Vagina (tissue), 2 donors: ENCODE measurements around the gene SHC1.

Experiments used
- POLR2A ChIP-seq, 2 donors: fragments of 450-650 bp; IDR thresholded peaks; one replicate each; pipeline ENCODE4 v1.6.1; 2017; ENCODE audit warnings: antibody characterized with exemption in 2 of 2, mild to moderate bottlenecking in 2 of 2, moderate library complexity in 2 of 2
- POLR2AphosphoS5 ChIP-seq, 2 donors: sonication (generic); formaldehyde crosslinking; IDR thresholded peaks; one replicate each; pipeline ENCODE4 v1.9.0; 2017; ENCODE audit warnings: antibody characterized with exemption in 2 of 2, mild to moderate bottlenecking in 2 of 2, low read depth in 1 of 2; ENCODE audit not compliant: insufficient read depth in 1 of 2
- TF ChIP-seq, protein P1 (sequence below), 3 experiments: fragments of 450-650 bp in 2 of 3; fragments of 200-600 bp in 1 of 3; sonication (generic) in 1 of 3; IDR thresholded peaks; one replicate each; pipeline ENCODE4 v1.5.1; 2017 to 2019; ENCODE audit warnings: antibody characterized with exemption in 3 of 3, mild to moderate bottlenecking in 2 of 3, moderate library complexity in 2 of 3

DNA sequence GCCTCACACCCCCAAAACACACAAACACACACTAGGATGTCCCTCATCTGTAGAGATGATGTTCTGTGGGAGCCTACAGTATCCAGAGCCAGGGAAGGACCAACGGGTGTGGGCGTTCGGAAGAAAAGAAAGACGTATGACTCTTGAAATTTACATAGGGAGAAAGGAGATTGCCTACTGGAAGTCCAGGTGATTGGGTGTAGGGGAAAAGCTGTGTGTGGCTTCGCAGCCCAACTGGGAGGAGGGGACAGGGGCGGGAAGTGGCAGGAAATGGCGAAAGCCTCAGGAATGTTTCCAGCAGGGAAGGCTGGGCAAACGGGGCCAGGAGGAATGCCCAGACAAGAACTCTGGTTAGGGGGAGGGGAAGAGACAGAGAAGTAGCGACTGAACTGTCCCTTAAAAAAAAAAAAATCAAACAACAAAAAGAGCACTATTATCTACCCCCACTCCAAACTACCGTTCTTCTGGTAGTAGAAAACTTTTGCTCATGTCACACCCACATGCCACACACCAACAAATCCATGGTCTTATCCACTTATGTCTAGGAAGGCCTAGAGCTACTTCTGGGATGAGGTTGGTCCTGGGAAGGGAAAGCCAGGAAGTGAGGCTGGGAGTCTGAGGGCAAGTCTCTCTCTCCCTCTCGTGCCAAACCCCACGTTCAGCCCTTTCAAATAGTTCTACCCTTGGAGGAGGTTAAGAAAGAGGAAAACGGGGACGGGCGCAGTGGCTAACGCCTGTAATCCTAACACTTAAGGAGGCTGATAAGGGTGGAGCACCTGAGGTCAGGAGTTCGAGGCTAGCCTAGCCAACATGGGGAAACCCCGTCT is 2.2 kb upstream of the SHC1 start:
- TF ChIP-seq POLR2A (IDR thresholded peaks at IDR 0.05) (no peak), POLR2AphosphoS5 (IDR thresholded peaks at IDR 0.05; ENCODE audit: insufficient read depth in 1 of 2, low read depth in 1 of 2) (peak; percentile 52 to 82)
- TF ChIP-seq, protein P1, sequence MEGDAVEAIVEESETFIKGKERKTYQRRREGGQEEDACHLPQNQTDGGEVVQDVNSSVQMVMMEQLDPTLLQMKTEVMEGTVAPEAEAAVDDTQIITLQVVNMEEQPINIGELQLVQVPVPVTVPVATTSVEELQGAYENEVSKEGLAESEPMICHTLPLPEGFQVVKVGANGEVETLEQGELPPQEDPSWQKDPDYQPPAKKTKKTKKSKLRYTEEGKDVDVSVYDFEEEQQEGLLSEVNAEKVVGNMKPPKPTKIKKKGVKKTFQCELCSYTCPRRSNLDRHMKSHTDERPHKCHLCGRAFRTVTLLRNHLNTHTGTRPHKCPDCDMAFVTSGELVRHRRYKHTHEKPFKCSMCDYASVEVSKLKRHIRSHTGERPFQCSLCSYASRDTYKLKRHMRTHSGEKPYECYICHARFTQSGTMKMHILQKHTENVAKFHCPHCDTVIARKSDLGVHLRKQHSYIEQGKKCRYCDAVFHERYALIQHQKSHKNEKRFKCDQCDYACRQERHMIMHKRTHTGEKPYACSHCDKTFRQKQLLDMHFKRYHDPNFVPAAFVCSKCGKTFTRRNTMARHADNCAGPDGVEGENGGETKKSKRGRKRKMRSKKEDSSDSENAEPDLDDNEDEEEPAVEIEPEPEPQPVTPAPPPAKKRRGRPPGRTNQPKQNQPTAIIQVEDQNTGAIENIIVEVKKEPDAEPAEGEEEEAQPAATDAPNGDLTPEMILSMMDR (IDR thresholded peaks at IDR 0.05) = no peak
